HUES64 (cell line): Measurements from ENCODE around the gene ELMO2.

ENCODE experiments used
- H3K27ac ChIP-seq: 2 replicates; pipeline ENCODE4 v1.7.0; 2013; ENCODE audit warnings: low read depth, low read length, inconsistent platforms
- H3K27me3 ChIP-seq: 2 replicates; pipeline ENCODE4 v1.6.1; 2013; ENCODE audit warnings: mild to moderate bottlenecking, low read length; ENCODE audit not compliant: insufficient read depth
- H3K36me3 ChIP-seq: 2 replicates; pipeline ENCODE4 v1.6.1; 2013; ENCODE audit warnings: mild to moderate bottlenecking, low read length; ENCODE audit not compliant: insufficient read depth
- H3K4me1 ChIP-seq: 2 replicates; pipeline ENCODE4 v1.6.1; 2013; ENCODE audit warnings: mild to moderate bottlenecking, low read length, moderate library complexity; ENCODE audit not compliant: insufficient read depth
- H3K4me3 ChIP-seq: 2 replicates; pipeline ENCODE4 v1.5.1; 2013; ENCODE audit warnings: mild to moderate bottlenecking, low read length, moderate library complexity
- H3K9ac ChIP-seq: 2 replicates; pipeline ENCODE4 v1.6.1; 2013; ENCODE audit warnings: mild to moderate bottlenecking, low read depth, low read length
- H3K9me3 ChIP-seq: 2 replicates; pipeline ENCODE4 v1.6.1; 2013; ENCODE audit warnings: low read depth, low read length; ENCODE audit not compliant: insufficient read depth
- WGBS: fragments of 150-250, 120-280 bp; methylation state at CpG from one replicate; pipeline ENCODE4 v1.1.7; 2013; ENCODE audit warnings: missing lambda C conversion rate; 5-methylcytosine and 5-hydroxymethylcytosine counted together

Gene ELMO2

GRCh38 chr20:46350201-46350985 lies 56.0 kb downstream of the ELMO2 start:
- Histone ChIP-seq H3K4me3 (peak overlapping the region; percentile 6; the same call in 1 of the 2 replicates), H3K27ac (peak overlapping the region; percentile 82), H3K9ac (peak overlapping the region; percentile 64; the same call in 1 of the 2 replicates), H3K4me1 (peaks cover 31% of the 10 kb centered on the region), H3K36me3 (peaks cover 11% of the 10 kb centered on the region), H3K27me3 (no peaks in the 10 kb centered on the region), H3K9me3 (no peaks in the 10 kb centered on the region)
- WGBS: 44% methylated on average over 13 of the region's 13 CpGs

GRCh38 chr20:46349742-46350056 lies 56.7 kb downstream of the ELMO2 start:
- Histone ChIP-seq H3K4me3 (no peak overlapping the region), H3K9ac (0 out of 2 replicates have a peak overlapping the region, but pooled peaks have one; percentile 32), H3K36me3 (peaks cover 10% of the 10 kb centered on the region), H3K27ac (peak overlapping the region; percentile 80; the same call in 1 of the 2 replicates), H3K4me1 (peaks cover 31% of the 10 kb centered on the region), H3K27me3 (no peaks in the 10 kb centered on the region; the same call in 1 of the 2 replicates), H3K9me3 (no peaks in the 10 kb centered on the region)
- 73% methylated on average over 4 of the region's 4 CpGs for WGBS

GRCh38 chr20:46349035-46349741 lies 57.2 kb downstream of the ELMO2 start:
- WGBS: 58% methylated on average over 12 of the region's 12 CpGs
- no peaks in the 10 kb centered on the region for H3K9me3 ChIP-seq
- no peak overlapping the region for H3K9ac ChIP-seq
- peaks cover 5% of the 10 kb centered on the region for H3K36me3 ChIP-seq
- no peak overlapping the region for H3K27ac ChIP-seq
- H3K4me1 ChIP-seq: peaks cover 31% of the 10 kb centered on the region
- no peak overlapping the region for H3K4me3 ChIP-seq
- no peaks in the 10 kb centered on the region; the same call in 1 of the 2 replicates for H3K27me3 ChIP-seq

- Histone ChIP-seq H3K36me3 (peaks cover 3% of the 10 kb centered on the region), H3K27ac (no peak overlapping the region), H3K9ac (no peak overlapping the region), H3K4me1 (peaks cover 31% of the 10 kb centered on the region), H3K9me3 (no peaks in the 10 kb centered on the region), H3K4me3 (no peak overlapping the region), H3K27me3 (no peaks in the 10 kb centered on the region; the same call in 1 of the 2 replicates)
- WGBS: 45% methylated on average over 25 of the region's 25 CpGs
Observed at GRCh38 chr20:46347841-46348803, 58.3 kb downstream of the ELMO2 start.

- H3K36me3 ChIP-seq: peaks cover 3% of the 10 kb centered on the region
- H3K4me3 ChIP-seq: no peak overlapping the region
- H3K9ac ChIP-seq: no peak overlapping the region
- H3K4me1 ChIP-seq: peaks cover 32% of the 10 kb centered on the region
- 96% methylated on average over 7 of the region's 8 CpGs for WGBS
- H3K9me3 ChIP-seq: no peaks in the 10 kb centered on the region
- H3K27me3 ChIP-seq: peaks cover 3% of the 10 kb centered on the region; the same call in 1 of the 2 replicates
- H3K27ac ChIP-seq: no peak overlapping the region
Observed at GRCh38 chr20:46346770-46347169, 59.6 kb downstream of the ELMO2 start.

GRCh38 chr20:46344488-46345162 lies 61.8 kb downstream of the ELMO2 start:
- no peaks in the 10 kb centered on the region for H3K9me3 ChIP-seq
- no peak overlapping the region for H3K4me3 ChIP-seq
- H3K27ac ChIP-seq: no peak overlapping the region
- H3K27me3 ChIP-seq: peaks cover 3% of the 10 kb centered on the region; the same call in 1 of the 2 replicates
- peaks cover 11% of the 10 kb centered on the region for H3K4me1 ChIP-seq
- 72% methylated on average over 8 of the region's 8 CpGs for WGBS
- H3K9ac ChIP-seq: no peak overlapping the region
- no peaks in the 10 kb centered on the region; the same call in 1 of the 2 replicates for H3K36me3 ChIP-seq

GRCh38 chr20:46343975-46344357 lies 62.4 kb downstream of the ELMO2 start:
- Histone ChIP-seq H3K4me3 (no peak overlapping the region), H3K27me3 (peaks cover 8% of the 10 kb centered on the region; the same call in 1 of the 2 replicates), H3K36me3 (no peaks in the 10 kb centered on the region), H3K9me3 (no peaks in the 10 kb centered on the region), H3K4me1 (peaks cover 6% of the 10 kb centered on the region), H3K9ac (no peak overlapping the region), H3K27ac (no peak overlapping the region)
- 57% methylated on average over 2 of the region's 2 CpGs for WGBS

GRCh38 chr20:46343348-46343974 lies 63.0 kb downstream of the ELMO2 start:
- Histone ChIP-seq H3K27me3 (peaks cover 8% of the 10 kb centered on the region; the same call in 1 of the 2 replicates), H3K4me3 (no peak overlapping the region), H3K9ac (no peak overlapping the region), H3K36me3 (no peaks in the 10 kb centered on the region), H3K9me3 (no peaks in the 10 kb centered on the region), H3K4me1 (0 out of 2 replicates have a peak, but pooled peaks cover 2% of the 10 kb centered on the region), H3K27ac (no peak overlapping the region)
- WGBS: 43% methylated on average over 15 of the region's 17 CpGs

- Histone ChIP-seq H3K4me3 (no peak overlapping the region), H3K4me1 (0 out of 2 replicates have a peak, but pooled peaks cover 2% of the 10 kb centered on the region), H3K27ac (no peak overlapping the region), H3K36me3 (no peaks in the 10 kb centered on the region), H3K27me3 (peaks cover 8% of the 10 kb centered on the region; the same call in 1 of the 2 replicates), H3K9ac (no peak overlapping the region), H3K9me3 (no peaks in the 10 kb centered on the region)
- WGBS: 82% methylated on average over 17 of the region's 17 CpGs
Observed at GRCh38 chr20:46342451-46343347, 63.7 kb downstream of the ELMO2 start.
